IMR-90 (cell line): ENCODE data around the gene MRPL9. TPM values are rescaled to one million over a fixed set of nuclear protein-coding genes. Genes with fewer than 3 reads are reported as not detected.

Experiments used
- ATAC-seq: fragments of 200-7000 bp; cut with Tn5 transposase; 2 replicates; pipeline ENCODE4 v1.9.1; 2020; ENCODE audit warnings: low read depth, mild to moderate bottlenecking, moderate library complexity
- BruUV-seq: library from RNA; stranded (reverse); fragments of 400-500 nt; replicated peaks from 2 replicates; lab custom pipeline; 2021; lab: Mats Ljungman, UMichigan
- CTCF ChIA-PET: fragments of 300-600 bp; formaldehyde crosslinking; extraction: SDS; loops from one replicate; lab custom pipeline; 2021; ENCODE audit warnings: antibody characterized with exemption; lab: Yijun Ruan, JAX
- POLR2A ChIA-PET: fragments of 300-600 bp; sonication (Branson Sonifier 250); formaldehyde crosslinking; loops from one replicate; lab custom pipeline; 2022; ENCODE audit warnings: antibody characterized with exemption; ENCODE audit not compliant: unreplicated experiment; lab: Charles Lee
- DNase-seq: peaks from one replicate; pipeline ENCODE4 v3.0.0; 2013
- H2AFZ ChIP-seq: replicated peaks from 2 replicates; pipeline ENCODE3; 2013; ENCODE audit warnings: low read length, mild to moderate bottlenecking; ENCODE audit not compliant: poor library complexity
- H2AK5ac ChIP-seq: 2 replicates; pipeline ENCODE4 v1.6.1; 2013; ENCODE audit warnings: low read depth, low read length, inconsistent platforms
- H2AK9ac ChIP-seq: replicated peaks from 2 replicates; pipeline ENCODE3; 2013; ENCODE audit warnings: mild to moderate bottlenecking, low read depth, low read length, moderate library complexity; ENCODE audit not compliant: poor library complexity
- H2BK120ac ChIP-seq: 2 replicates; pipeline ENCODE4 v1.6.1; 2013; ENCODE audit warnings: low read depth, low read length, inconsistent platforms
- H2BK15ac ChIP-seq: 3 replicates; pipeline ENCODE4 v1.6.1; 2013; ENCODE audit warnings: low read depth, low read length, inconsistent platforms
- H2BK20ac ChIP-seq: 2 replicates; pipeline ENCODE4 v1.6.1; 2013; ENCODE audit warnings: low read depth, mild to moderate bottlenecking, inconsistent platforms, low read length, moderate library complexity
- H2BK5ac ChIP-seq: 2 replicates; pipeline ENCODE4 v1.6.1; 2013; ENCODE audit warnings: mild to moderate bottlenecking, low read depth, low read length, inconsistent platforms; ENCODE audit not compliant: poor library complexity, severe bottlenecking
- H3K14ac ChIP-seq: replicated peaks from 2 replicates; pipeline ENCODE4 v1.6.1; 2013; ENCODE audit warnings: low read depth, low read length, inconsistent platforms
- H3K18ac ChIP-seq: 2 replicates; pipeline ENCODE4 v1.6.1; 2013; ENCODE audit warnings: low read depth, low read length, control low read depth
- H3K23ac ChIP-seq: 2 replicates; pipeline ENCODE4 v1.6.1; 2013; ENCODE audit warnings: low read depth, low read length, inconsistent platforms
- H3K27ac ChIP-seq: 2 replicates; pipeline ENCODE4 v1.5.1; 2013; ENCODE audit warnings: mild to moderate bottlenecking, control low read depth, low read length; ENCODE audit not compliant: insufficient read depth
- H3K27me3 ChIP-seq: 2 replicates; pipeline ENCODE4 v1.6.1; 2013; ENCODE audit warnings: low read length; ENCODE audit not compliant: control insufficient read depth, insufficient read depth
- H3K36me3 ChIP-seq: 2 replicates; pipeline ENCODE4 v1.6.1; 2013; ENCODE audit warnings: low read length, mixed read lengths; ENCODE audit not compliant: control insufficient read depth, insufficient read depth
- H3K4ac ChIP-seq: 2 replicates; pipeline ENCODE4 v1.6.1; 2013; ENCODE audit warnings: low read depth, low read length, inconsistent platforms
- H3K4me1 ChIP-seq: 2 replicates; pipeline ENCODE4 v1.6.1; 2013; ENCODE audit warnings: low read length, mixed read lengths; ENCODE audit not compliant: control insufficient read depth, insufficient read depth
- H3K4me2 ChIP-seq: 2 replicates; pipeline ENCODE4 v1.6.1; 2013; ENCODE audit warnings: low read depth, mild to moderate bottlenecking, control low read depth, low read length, moderate library complexity
- H3K4me3 ChIP-seq: 2 replicates; pipeline ENCODE4 v1.5.1; 2013; ENCODE audit warnings: low read depth, mild to moderate bottlenecking, control low read depth, low read length, moderate library complexity; ENCODE audit not compliant: insufficient read depth
- H3K56ac ChIP-seq: 2 replicates; pipeline ENCODE4 v1.6.1; 2013; ENCODE audit warnings: low read length, inconsistent platforms; ENCODE audit not compliant: insufficient read depth; ENCODE audit errors: extremely low read depth
- H3K79me1 ChIP-seq, 2 experiments: 2 replicates each; pipeline ENCODE4 v1.6.1; 2013; ENCODE audit warnings: low read length in 2 of 2, inconsistent platforms in 1 of 2, low read depth in 1 of 2
- H3K9ac ChIP-seq: 2 replicates; pipeline ENCODE4 v1.6.1; 2013; ENCODE audit warnings: low read depth, low read length, control low read depth
- H3K9me1 ChIP-seq: 2 replicates; pipeline ENCODE4 v1.6.1; 2013; ENCODE audit warnings: low read length, inconsistent platforms; ENCODE audit not compliant: insufficient read depth
- H3K9me3 ChIP-seq: 2 replicates; pipeline ENCODE4 v1.6.1; 2013; ENCODE audit warnings: low read length; ENCODE audit not compliant: control insufficient read depth, insufficient read depth
- H4K20me1 ChIP-seq: 2 replicates; pipeline ENCODE4 v1.6.1; 2013; ENCODE audit warnings: low read length, inconsistent platforms; ENCODE audit not compliant: insufficient read depth
- H4K5ac ChIP-seq: 2 replicates; pipeline ENCODE4 v1.6.1; 2013; ENCODE audit warnings: mild to moderate bottlenecking, low read depth, low read length, control low read depth
- H4K8ac ChIP-seq, 2 experiments: 2 replicates each; pipeline ENCODE4 v1.6.1; 2013; ENCODE audit warnings: low read depth in 2 of 2, low read length in 2 of 2, control low read depth in 1 of 2, inconsistent platforms in 1 of 2
- H4K91ac ChIP-seq: 2 replicates; pipeline ENCODE4 v1.6.1; 2013; ENCODE audit warnings: low read depth, low read length, inconsistent platforms; ENCODE audit not compliant: insufficient read depth
- BHLHE40 ChIP-seq: fragments of 150-350 bp; IDR thresholded peaks from 2 replicates; pipeline ENCODE4 v1.6.1; 2016; ENCODE audit warnings: mild to moderate bottlenecking, low read depth, low read length
- CHD1 ChIP-seq: IDR thresholded peaks from 2 replicates; pipeline ENCODE4 v1.6.1; 2012; ENCODE audit warnings: low read depth, low read length, improper control_type of control experiment
- MXI1 ChIP-seq: IDR thresholded peaks from 2 replicates; pipeline ENCODE4 v1.6.1; 2012; ENCODE audit warnings: low read depth, mild to moderate bottlenecking, low read length, moderate library complexity, borderline replicate concordance
- RCOR1 ChIP-seq: IDR thresholded peaks from 2 replicates; pipeline ENCODE4 v1.6.1; 2012; ENCODE audit warnings: mild to moderate bottlenecking, low read length, improper control_type of control experiment; ENCODE audit not compliant: insufficient replicate concordance
- RFX5 ChIP-seq: IDR thresholded peaks from 2 replicates; pipeline ENCODE4 v1.8.0; 2012; ENCODE audit warnings: low read depth, mild to moderate bottlenecking, low read length, moderate library complexity
- WGBS, 2 experiments: methylation state at CpG; one replicate each; pipeline versions ENCODE4 v1.1.5 to v1.1.7; 2013; ENCODE audit warnings: missing lambda C conversion rate in 2 of 2; ENCODE audit not compliant: insufficient read length in 1 of 2; ENCODE audit errors: extremely low coverage in 2 of 2; 5-methylcytosine and 5-hydroxymethylcytosine counted together
- dilution Hi-C: fragments of 300-500 bp; cut with HindIII; formaldehyde crosslinking; loops from one replicate; pipeline ENCODE4 v1.14.3; 2018; ENCODE audit warnings: low sequenced_read_pairs; ENCODE audit not compliant: unreplicated experiment
- in situ Hi-C: fragments of 300-500 bp; cut with MboI; formaldehyde crosslinking; loops from 3 replicates; pipeline ENCODE4 v1.14.3; 2019; ENCODE audit warnings: low sequenced_read_pairs, inconsistent platforms, mixed read lengths
- intact Hi-C: fragments of 100-400 bp; cut with micrococcal nuclease; formaldehyde crosslinking; loops from 2 replicates; pipeline ENCODE4 v1.10.0; 2022
- polyA plus RNA-seq, 3 experiments: library from polyadenylated mRNA; depleted of rRNA; stranded (reverse); fragments of >200 nt; gene quantifications; 2 replicates each; pipeline ENCODE4 v1.2.3, GENCODE V29; 2012; ENCODE audit warnings: low replicate concordance in 1 of 3
- total RNA-seq: library from RNA; depleted of rRNA; stranded (reverse); fragments of >200 nt; gene quantifications from 2 replicates; pipeline ENCODE4 v1.2.3, GENCODE V29; 2012
- TF ChIP-seq, protein P1 (sequence below): fragments of 150-350 bp; IDR thresholded peaks from 2 replicates; pipeline ENCODE4 v1.6.1; 2017; ENCODE audit warnings: mild to moderate bottlenecking, antibody characterized with exemption, low read length, low read depth

MRPL9 gene
- total and polyA plus RNA-seq, 2 of the 4 experiments (the other 2 are of a cell fraction), result 65.4 to 87.5 TPM

GRCh38 chr1:151803915-151804314 lies 40.6 kb upstream of the MRPL9 start:
- ChIA-PET CTCF (no interaction called here), POLR2A (no interaction called here)
- ATAC-seq (no peak), DNase-seq (no peak)
- Histone ChIP-seq H3K4me3 (no peak overlapping the region), H3K27ac (no peak overlapping the region), H3K9ac (no peak overlapping the region), H4K5ac (no peak overlapping the region), H4K91ac (no peak overlapping the region), H3K4me2 (no peak overlapping the region), H2AK5ac (no peak overlapping the region), H3K23ac (no peak overlapping the region), H2AFZ (no peak overlapping the region), H3K18ac (no peak overlapping the region), H4K20me1 (no peaks in the 10 kb centered on the region), H2BK5ac (no peak overlapping the region), H4K8ac (no peak overlapping the region), H3K4ac (no peak overlapping the region), H3K56ac (no peak overlapping the region), H3K36me3 (no peaks in the 10 kb centered on the region), H2BK15ac (no peak overlapping the region), H3K14ac (no peak overlapping the region), H3K9me3 (no peaks in the 10 kb centered on the region), H3K27me3 (peaks cover 89% of the 10 kb centered on the region), H2AK9ac (no peak overlapping the region), H2BK120ac (no peak overlapping the region), H2BK20ac (no peak overlapping the region), H3K9me1 (no peaks in the 10 kb centered on the region; the same call in 1 of the 2 replicates), H3K4me1 (no peaks in the 10 kb centered on the region), H3K79me1 (no peaks in the 10 kb centered on the region)
- BruUV-seq, result no TSS peak
- no CpG with 5 or more reads among the region's 3 CpGs for WGBS, 2 experiments
- TF ChIP-seq, protein P1, sequence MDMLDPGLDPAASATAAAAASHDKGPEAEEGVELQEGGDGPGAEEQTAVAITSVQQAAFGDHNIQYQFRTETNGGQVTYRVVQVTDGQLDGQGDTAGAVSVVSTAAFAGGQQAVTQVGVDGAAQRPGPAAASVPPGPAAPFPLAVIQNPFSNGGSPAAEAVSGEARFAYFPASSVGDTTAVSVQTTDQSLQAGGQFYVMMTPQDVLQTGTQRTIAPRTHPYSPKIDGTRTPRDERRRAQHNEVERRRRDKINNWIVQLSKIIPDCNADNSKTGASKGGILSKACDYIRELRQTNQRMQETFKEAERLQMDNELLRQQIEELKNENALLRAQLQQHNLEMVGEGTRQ, result no peak
- TF ChIP-seq RFX5, result no peak
- TF ChIP-seq MXI1, result no peak
- TF ChIP-seq CHD1, result no peak
- no peak for TF ChIP-seq RCOR1
- TF ChIP-seq BHLHE40, result no peak
- intact Hi-C loops (no loop called here), dilution Hi-C loops (no loop called here), in situ Hi-C loops (no loop called here)
